Measurements from ENCODE around the gene ZNF384. TPM values are rescaled to one million over a fixed set of nuclear protein-coding genes. Genes with fewer than 3 reads are reported as not detected.

Gene ZNF384
- 39.3 and 44.3 TPM in 2 replicates for polyA plus RNA-seq (2011; rRNA removed)
- 71.3 and 75.7 TPM in 2 replicates for polyA minus RNA-seq (2011; rRNA and poly(A)+ RNA removed)

DNA sequence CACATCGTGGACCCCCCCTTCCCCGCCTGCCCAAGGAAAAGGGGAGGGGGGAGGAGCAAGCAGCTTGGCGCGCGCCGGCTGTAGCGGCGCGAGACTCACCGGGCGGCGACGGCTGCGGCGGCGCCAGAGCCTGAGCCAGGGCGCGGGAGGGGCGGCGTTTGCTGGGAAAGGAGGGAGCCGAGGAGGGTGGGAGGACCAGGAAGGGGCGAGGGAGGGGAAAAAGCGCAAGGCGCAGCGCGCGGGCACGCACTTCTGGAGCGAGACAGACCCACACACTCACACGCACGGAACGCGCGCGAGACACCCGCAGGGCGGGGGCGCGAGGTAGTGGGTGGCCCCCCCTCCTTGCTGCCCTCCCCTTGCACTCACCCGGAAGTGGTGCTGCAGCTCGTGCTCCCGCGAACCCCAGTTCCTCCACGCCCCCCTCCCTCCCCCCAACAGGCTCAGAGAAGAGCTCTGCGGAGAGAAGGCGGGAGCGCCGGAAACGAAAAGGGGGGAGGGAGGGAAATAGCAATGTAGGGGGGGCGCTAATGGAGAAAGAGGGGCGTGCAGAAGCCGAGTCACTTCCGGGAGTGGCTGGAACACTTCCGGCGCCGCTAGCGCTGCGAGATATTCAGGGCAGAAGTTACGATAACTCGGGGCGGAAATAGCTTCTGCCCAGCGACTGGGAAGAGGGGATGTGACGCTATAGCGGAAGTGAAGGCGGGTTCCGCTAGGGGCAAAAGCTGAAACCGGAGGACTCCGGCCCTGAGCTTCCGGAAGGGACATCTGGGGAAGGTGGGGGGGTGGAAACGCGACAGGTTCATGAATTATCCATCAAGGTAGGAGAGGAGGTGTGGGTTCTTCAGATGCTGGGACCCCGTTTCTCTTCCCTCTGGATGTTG, at the start of gene ZNF384:
TSS of gene ZNF384 (minus strand) at position 377 of the 884 bp plus-strand sequence. CDS start 9,855 bp downstream, outside the sequence.
- H3K27me3 ChIP-seq (ENCODE audit: control insufficient read depth, insufficient read depth, low read length): no peaks in the 10 kb centered on the region
- H3K27ac ChIP-seq (ENCODE audit: low read depth, low read length): peak within 1 kb of the TSS; percentile 90
- H3K9me3 ChIP-seq (ENCODE audit: control insufficient read depth, insufficient read depth, low read length): no peaks in the 10 kb centered on the region
- ChIA-PET POLR2A (interaction anchor here (0.5 to 2.3 kb wide), 31 partner anchors 9 to 295 kb away, joined by 3 to 39 read pairs (median 6); partner anchors contain the start of genes CDCA3, COPS7A, GAPDH and GPR162), CTCF (interaction anchor here (0.5 to 1.2 kb wide), 11 partner anchors 9 to 587 kb away, joined by 3 to 8 read pairs (median 5); partner anchors contain the start of genes CLSTN3 and MLF2)
- DNase-seq (ENCODE audit: low read depth, low spot score): peak; percentile 98
- TF ChIP-seq, protein P1, sequence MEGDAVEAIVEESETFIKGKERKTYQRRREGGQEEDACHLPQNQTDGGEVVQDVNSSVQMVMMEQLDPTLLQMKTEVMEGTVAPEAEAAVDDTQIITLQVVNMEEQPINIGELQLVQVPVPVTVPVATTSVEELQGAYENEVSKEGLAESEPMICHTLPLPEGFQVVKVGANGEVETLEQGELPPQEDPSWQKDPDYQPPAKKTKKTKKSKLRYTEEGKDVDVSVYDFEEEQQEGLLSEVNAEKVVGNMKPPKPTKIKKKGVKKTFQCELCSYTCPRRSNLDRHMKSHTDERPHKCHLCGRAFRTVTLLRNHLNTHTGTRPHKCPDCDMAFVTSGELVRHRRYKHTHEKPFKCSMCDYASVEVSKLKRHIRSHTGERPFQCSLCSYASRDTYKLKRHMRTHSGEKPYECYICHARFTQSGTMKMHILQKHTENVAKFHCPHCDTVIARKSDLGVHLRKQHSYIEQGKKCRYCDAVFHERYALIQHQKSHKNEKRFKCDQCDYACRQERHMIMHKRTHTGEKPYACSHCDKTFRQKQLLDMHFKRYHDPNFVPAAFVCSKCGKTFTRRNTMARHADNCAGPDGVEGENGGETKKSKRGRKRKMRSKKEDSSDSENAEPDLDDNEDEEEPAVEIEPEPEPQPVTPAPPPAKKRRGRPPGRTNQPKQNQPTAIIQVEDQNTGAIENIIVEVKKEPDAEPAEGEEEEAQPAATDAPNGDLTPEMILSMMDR (IDR thresholded peaks at IDR 0.05; ENCODE audit: low read depth, low read length): peak; percentile 34; the same call in 1 of the 2 replicates
- H3K4me3 ChIP-seq (ENCODE audit: low read depth, low read length): peak within 1 kb of the TSS; percentile 97

DNA sequence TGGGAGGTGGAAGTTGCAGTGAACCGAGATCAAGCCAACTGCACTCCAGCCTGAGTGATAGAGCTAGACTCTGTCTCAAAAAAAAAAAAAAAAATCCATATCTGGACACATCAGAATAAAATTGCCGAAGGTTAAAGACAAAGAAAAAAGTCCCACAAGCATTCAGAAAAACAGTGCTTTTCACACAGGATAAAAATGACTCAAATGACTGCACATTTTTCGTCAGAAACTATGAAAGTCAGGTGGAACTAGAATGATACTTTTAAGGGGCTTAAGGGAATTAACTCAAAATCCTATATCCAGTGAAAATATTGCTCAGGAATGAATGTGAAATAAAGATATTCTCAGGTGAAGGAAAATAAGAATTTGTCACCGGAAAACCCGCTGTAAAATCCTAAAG, 47.6 kb upstream of the ZNF384 start:
- TF ChIP-seq, protein P1 (IDR thresholded peaks at IDR 0.05; ENCODE audit: low read depth, low read length): no peak
- DNase-seq (ENCODE audit: low read depth, low spot score): no peak
- no peaks in the 10 kb centered on the region for H3K27me3 ChIP-seq (ENCODE audit: control insufficient read depth, insufficient read depth, low read length)
- no peak overlapping the region for H3K27ac ChIP-seq (ENCODE audit: low read depth, low read length)
- ChIA-PET CTCF (interaction anchor here (0.7 to 4.0 kb wide), 6 partner anchors 16 to 90 kb away, joined by 3 to 24 read pairs (median 4); partner anchors contain the start of gene MLF2), POLR2A (interaction anchor here (1.1 kb wide), 1 partner anchor 8 kb away, joined by 4 read pairs; no protein-coding TSS in a partner anchor)
- no peak overlapping the region for H3K4me3 ChIP-seq (ENCODE audit: low read depth, low read length)
- no peaks in the 10 kb centered on the region for H3K9me3 ChIP-seq (ENCODE audit: control insufficient read depth, insufficient read depth, low read length)

DNA sequence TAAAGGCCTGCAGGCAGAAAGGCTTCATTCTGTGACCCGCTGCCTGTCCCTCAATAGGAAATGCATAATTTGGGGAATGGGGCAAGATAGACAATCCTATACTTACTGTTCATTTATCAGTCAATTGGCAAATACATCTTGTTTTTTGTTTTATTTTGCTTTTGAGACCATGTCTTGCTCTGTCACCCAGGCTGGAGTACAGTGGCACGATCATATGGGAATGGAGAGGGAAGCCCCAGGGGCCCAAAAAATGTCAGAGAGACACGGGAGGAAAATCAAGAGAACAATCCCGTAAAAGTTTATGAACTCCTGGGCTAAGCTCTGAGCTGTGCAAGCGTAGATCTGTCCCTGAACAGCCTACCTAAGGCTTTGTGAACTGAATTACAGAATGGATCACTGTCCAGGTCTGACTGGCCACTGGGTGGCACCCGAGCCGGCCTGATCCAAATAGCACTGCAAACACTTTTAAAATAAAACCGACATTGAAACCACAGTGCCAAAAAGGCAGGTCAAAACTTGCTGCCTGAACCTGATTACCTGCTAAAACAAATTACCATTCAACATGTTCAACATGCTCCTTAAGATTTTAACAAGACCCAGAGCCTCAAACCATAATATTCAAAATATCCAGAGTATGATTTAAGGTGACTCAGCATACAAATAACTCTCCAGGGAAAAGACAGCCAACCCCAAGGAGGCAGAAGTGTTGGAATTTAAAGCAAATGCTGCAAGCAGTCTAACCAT, 46.4 kb upstream of the ZNF384 start:
- POLR2A ChIA-PET: interaction anchor here (1.1 to 2.1 kb wide), 3 partner anchors 9 to 34 kb away, joined by 3 to 7 read pairs (median 4); partner anchors contain the start of gene COPS7A

DNA sequence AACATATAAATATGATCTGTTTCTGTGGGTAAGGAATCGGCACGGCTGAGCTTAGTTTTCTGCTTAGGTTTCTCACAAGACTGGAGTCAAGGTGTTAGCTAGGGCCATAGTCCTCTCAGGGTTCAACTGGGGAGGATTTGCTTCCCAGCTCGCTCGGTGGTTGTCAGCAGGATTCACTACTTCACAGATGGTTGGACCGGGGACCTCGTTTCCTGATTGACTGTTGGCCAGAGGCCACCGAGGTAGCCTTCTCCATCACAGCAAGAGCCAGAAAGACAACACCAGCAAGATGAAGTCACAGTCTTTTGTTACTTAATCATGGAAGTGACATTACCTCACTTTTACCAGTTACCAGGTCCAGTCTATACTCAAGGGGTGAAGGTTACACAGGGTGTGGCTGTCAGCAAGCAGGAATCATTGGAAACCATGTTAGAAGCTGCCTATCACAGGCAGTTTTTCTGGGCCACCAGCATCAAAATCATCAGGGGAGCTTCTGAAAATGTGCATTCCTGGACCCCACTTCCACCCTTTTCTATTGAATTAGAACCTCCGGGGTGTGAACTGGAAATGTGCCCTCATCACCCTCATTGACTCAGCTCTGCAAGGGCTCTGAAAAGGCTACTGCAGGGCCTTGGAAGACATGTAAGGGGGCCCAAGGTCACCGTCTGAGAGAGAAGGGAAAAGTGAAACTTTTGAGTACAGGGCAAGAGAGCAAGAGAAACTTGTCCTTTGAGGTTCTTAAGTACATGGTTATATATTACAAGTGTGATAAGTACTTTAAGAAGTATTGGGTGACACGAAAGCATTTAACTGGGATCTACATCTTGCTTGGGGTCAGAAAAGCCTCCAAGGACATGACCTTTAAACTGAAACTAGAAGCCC, 45.6 kb upstream of the ZNF384 start:
- Histone ChIP-seq H3K27me3 (ENCODE audit: control insufficient read depth, insufficient read depth, low read length) (no peaks in the 10 kb centered on the region), H3K9me3 (ENCODE audit: control insufficient read depth, insufficient read depth, low read length) (no peaks in the 10 kb centered on the region), H3K4me3 (ENCODE audit: low read depth, low read length) (no peak overlapping the region), H3K27ac (ENCODE audit: low read depth, low read length) (no peak overlapping the region)
- CTCF ChIA-PET: interaction anchor here (0.7 to 2.0 kb wide), 7 partner anchors 10 to 135 kb away, joined by 3 to 7 read pairs (median 4); partner anchors contain the start of genes COPS7A, MLF2 and PTMS
- POLR2A ChIA-PET: interaction anchor here (0.6 to 2.1 kb wide), 3 partner anchors 11 to 34 kb away, joined by 3 to 7 read pairs (median 6); partner anchors contain the start of gene COPS7A
- no peak for DNase-seq (ENCODE audit: low read depth, low spot score)
- TF ChIP-seq, protein P1 (IDR thresholded peaks at IDR 0.05; ENCODE audit: low read depth, low read length): no peak

More for the DNA sequence above, 46.4 kb upstream of the ZNF384 start:
- H3K4me3 ChIP-seq (ENCODE audit: low read depth, low read length): no peak overlapping the region
- CTCF ChIA-PET: interaction anchor here (0.7 to 4.0 kb wide), 8 partner anchors 11 to 98 kb away, joined by 3 to 24 read pairs (median 4); partner anchors contain the start of genes COPS7A and MLF2
- DNase-seq (ENCODE audit: low read depth, low spot score): no peak
- H3K27ac ChIP-seq (ENCODE audit: low read depth, low read length): peak overlapping the region; percentile 22
- H3K9me3 ChIP-seq (ENCODE audit: control insufficient read depth, insufficient read depth, low read length): no peaks in the 10 kb centered on the region
- H3K27me3 ChIP-seq (ENCODE audit: control insufficient read depth, insufficient read depth, low read length): no peaks in the 10 kb centered on the region
- TF ChIP-seq, protein P1 (IDR thresholded peaks at IDR 0.05; ENCODE audit: low read depth, low read length): peak; percentile 77
